G401.6 (cell line): Measurements from ENCODE around the gene MAP3K21.

Experiments
- FAIRE-seq: peaks from 2 replicates; lab custom pipeline; 2012; peaks lifted over from hg19 to GRCh38; lab: Jason Lieb, UNC

Gene MAP3K21

GRCh38 chr1:233390842-233391737 lies 63.6 kb downstream of the MAP3K21 start:
- FAIRE-seq = no peak

- no peak for FAIRE-seq
These were observed 65.7 kb downstream of the MAP3K21 start for GRCh38 chr1:233393084-233393840.

DNA sequence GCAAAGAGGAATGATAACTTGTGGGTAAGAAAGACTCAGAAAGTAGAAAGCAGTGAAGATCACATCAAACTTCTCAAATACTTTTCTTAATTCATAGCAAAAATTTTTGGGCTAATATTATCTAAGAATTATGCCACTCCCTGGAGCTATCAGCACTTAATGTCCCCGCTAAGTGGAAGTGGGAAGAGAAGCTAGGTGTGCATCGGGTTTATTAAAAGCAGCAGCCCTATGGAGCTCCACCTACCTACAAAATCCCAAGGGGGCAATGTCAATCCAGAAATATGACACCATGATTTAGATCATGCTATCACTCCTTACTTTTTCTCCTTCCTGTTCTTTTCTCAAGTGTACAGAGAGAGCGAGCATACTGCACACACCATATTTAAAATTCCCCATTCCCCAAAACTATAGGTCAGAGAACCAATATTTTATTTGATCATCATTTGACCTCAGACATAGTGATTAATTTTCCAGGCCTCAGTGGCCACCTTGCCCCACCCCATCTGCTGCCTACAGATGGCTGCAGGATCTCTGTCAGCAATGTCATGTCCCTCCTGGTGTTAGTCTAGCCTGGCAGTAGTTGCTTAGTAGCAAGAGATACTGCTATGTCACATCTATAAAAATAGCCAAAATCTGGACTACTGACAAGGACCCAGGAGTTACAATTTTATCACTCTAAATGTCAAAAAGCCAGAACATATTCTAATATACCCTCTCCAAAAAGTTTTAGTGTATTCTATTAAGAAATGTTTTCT lies 66.6 kb downstream of the MAP3K21 start:
- no peak for FAIRE-seq

DNA sequence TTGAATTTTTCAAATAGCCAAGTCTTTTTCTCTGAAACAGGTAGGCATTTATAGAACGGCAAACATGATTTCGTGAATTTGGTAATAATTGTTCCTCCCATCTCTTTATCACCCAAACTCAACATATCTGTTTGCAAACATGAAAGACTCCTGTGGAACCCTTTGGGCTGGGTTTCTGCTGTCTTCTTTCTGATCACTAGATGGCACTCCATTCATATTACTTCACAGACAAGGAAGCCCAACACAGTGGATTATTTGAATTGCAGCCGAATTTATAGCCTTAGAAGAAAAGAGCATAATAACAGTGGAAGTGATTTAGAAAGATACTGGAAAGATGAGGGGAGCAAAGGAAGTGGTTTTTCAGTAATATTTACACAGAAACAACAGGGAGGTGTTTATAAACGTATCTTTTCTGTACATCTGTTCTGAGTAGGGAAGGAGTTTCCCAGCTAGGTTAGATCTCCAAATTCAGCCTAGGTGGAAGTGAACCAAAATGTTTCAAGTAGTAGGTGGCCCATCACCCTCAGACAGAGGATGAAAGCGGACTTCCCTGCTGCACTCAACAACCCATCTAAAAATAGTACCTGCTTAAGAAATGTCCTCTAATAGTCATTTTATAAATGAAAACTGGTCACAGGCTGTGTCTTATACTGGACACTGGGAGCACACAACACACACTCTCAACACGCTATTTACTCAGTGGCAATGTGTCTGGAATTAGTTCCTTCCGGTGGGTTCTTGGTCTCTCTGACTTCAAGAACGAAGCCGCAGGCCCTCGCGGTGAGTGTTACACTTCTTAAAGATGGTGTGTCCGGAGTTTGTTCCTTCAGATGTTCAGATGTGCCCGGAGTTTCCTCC lies 67.6 kb downstream of the MAP3K21 start:
- peak; percentile 83 for FAIRE-seq

GRCh38 chr1:233395863-233396646 lies 68.5 kb downstream of the MAP3K21 start:
- FAIRE-seq = no peak

GRCh38 chr1:233406339-233406960 lies 78.9 kb downstream of the MAP3K21 start:
- no peak for FAIRE-seq

DNA sequence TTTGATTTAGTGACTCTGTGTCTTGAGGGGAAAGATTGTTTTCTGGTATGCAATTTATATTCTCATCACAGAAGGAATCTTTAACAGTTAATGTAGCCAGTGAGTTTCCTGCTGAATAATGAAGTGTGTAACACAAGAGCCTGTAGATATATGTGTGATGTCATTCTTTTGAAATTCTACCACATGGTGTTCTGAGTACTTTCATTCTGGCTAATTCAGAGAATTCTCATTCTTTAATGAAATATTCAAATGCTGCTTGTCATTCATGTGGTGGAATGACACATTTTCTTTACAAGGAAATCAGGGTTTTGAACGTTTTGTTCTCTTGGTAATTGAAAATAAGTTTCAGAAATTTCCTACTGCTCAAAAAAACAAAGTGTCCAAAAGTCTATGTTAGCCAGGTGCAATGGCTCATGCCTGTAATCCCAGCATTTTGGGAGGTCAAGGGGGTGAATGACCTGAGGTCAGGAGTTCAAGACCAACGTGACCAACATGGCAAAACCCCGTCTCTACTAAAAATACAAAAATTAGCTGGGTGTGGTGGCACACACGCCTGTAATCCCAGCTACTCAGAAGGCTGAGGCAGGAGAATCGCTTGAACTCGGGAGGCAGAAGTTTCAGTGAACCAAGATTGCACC lies 79.6 kb downstream of the MAP3K21 start:
- no peak for FAIRE-seq

GRCh38 chr1:233409540-233409939 lies 82.0 kb downstream of the MAP3K21 start:
- FAIRE-seq = no peak

GRCh38 chr1:233410906-233411305 lies 83.4 kb downstream of the MAP3K21 start:
- no peak for FAIRE-seq

DNA sequence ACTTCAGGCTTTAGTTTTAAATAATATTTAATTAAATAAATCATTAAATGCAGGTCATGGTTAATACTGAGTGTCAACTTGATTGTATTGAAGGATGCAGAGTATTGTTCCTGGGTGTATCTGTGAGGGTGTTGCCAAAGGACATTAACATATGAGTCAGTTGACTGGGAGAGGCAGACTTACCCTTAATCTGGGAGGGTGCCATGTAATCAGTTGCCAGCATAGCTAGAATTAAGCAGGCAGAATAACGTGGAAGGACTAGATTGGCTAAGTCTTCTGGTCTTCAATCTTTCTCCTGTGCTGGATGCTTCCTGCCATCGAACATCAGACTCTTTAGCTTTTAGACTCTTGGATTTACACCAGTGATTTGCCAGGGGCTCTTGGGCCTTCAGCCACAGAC lies 85.3 kb downstream of the MAP3K21 start:
- FAIRE-seq = no peak

DNA sequence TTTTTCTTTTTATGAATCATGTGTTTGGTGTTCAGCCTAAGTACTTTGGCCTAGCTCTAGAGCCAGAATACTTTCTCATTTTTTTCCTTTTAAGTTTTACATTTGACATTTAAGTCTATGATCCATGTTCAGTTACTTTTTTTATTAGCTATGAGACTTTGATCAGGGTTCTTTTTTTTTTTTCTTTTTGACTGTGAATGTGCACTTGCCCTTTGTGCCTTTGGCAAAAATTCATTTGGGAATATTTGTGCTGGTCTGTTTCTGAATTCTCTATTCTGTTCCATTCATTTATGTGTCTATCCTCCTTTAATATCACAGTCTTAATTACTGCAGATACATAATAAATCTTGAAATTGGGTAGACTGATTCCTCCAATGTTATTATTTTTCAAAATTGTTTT lies 93.8 kb downstream of the MAP3K21 start:
- no peak for FAIRE-seq

DNA sequence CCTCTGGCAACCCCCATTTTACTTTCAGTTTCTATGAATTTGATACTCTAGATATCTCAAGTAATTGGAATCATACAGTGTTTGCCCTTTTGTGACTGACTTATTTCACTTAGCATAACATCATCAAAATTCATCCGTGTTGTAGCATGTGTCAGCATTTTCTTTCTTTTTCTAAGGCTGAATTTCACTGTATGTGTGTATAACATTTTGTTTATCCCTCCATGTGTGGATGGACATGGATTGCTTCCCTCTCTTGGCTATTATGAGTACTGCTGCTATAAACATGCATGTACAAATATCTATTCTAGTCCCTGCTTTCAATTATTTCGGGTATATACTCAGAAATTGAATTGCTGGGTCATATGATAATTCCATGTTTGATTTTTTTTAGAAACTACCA lies 97.3 kb downstream of the MAP3K21 start:
- no peak for FAIRE-seq

- no peak for FAIRE-seq
These were observed 100.4 kb downstream of the MAP3K21 start for GRCh38 chr1:233427907-233428306.

DNA sequence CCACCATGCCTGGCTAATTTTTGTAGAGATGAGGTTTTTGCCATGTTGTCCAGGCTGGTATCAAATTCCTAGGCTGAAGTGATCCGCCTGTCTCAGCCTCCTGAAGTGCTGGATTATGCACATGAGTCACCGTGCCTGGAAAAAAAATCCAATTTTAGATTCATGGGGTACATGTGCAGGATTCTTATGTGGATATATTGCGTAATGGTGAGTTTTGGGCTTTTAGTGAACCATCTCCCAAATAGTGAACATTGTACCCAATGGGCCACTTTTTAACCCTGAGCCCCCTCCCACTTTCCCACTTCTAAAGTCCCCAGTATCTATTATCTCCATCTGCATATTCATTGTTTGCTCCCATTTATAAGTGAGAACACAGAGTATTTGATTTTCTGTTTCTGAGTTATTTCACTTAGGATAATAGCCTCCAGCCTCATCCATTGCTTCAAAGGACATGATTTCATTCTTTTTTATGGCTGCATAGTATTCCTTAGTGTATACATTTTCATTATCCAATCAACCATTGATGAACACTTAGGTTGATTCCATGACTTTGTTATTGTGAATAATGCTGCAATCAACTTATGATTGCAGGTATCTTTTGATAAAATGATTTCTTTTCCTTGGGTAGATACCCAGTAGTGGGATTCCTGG lies 104.4 kb downstream of the MAP3K21 start:
- no peak for FAIRE-seq

- FAIRE-seq = no peak
These were observed 105.4 kb downstream of the MAP3K21 start for GRCh38 chr1:233432916-233433315.

- FAIRE-seq = no peak
These were observed 106.1 kb downstream of the MAP3K21 start for GRCh38 chr1:233433436-233434210.
